GM23338 (cell line): Measurements from ENCODE around the gene RCAN1. TPM values are rescaled to one million over a fixed set of nuclear protein-coding genes. Genes with fewer than 3 reads are reported as not detected.

ENCODE experiments used
- ATAC-seq: fragments of 200-7000 bp; cut with Tn5 transposase; 3 replicates; pipeline ENCODE4 v1.9.1; 2020
- DNase-seq: peaks from one replicate; pipeline ENCODE4 v3.0.0-alpha.2; 2015; ENCODE audit warnings: low spot score
- H2AFZ ChIP-seq: fragments of 200-600 bp; sonication (generic); 2 replicates; pipeline ENCODE4 v1.8.0; 2016; ENCODE audit warnings: antibody characterized with exemption, mild to moderate bottlenecking, moderate library complexity
- H3F3A ChIP-seq: fragments of 200-600 bp; sonication (generic); replicated peaks from 2 replicates; pipeline ENCODE4 v1.8.0; 2017; ENCODE audit warnings: antibody characterized with exemption, mixed run types, low read depth
- H3K27ac ChIP-seq: fragments of 200-600 bp; sonication (generic); 2 replicates; pipeline ENCODE4 v1.6.1; 2016; ENCODE audit warnings: low read depth
- H3K27me3 ChIP-seq: fragments of 200-600 bp; sonication (generic); 2 replicates; pipeline ENCODE4 v1.8.0; 2016; ENCODE audit warnings: mild to moderate bottlenecking, mixed run types, moderate library complexity; ENCODE audit not compliant: insufficient read depth
- H3K36me3 ChIP-seq: fragments of 200-600 bp; sonication (generic); 2 replicates; pipeline ENCODE4 v1.8.0; 2016; ENCODE audit warnings: mild to moderate bottlenecking; ENCODE audit not compliant: insufficient read depth
- H3K4me1 ChIP-seq: fragments of 200-600 bp; sonication (generic); 2 replicates; pipeline ENCODE4 v1.8.0; 2016; ENCODE audit warnings: mild to moderate bottlenecking, moderate library complexity; ENCODE audit not compliant: insufficient read depth
- H3K4me2 ChIP-seq: fragments of 200-600 bp; sonication (generic); 2 replicates; pipeline ENCODE4 v1.7.1; 2017; ENCODE audit warnings: mixed run types
- H3K4me3 ChIP-seq: fragments of 200-600 bp; sonication (generic); 2 replicates; pipeline ENCODE4 v1.6.1; 2016; ENCODE audit warnings: mixed run types
- H3K79me2 ChIP-seq: fragments of 200-600 bp; sonication (generic); replicated peaks from 2 replicates; pipeline ENCODE4 v1.8.0; 2017; ENCODE audit warnings: mild to moderate bottlenecking; ENCODE audit not compliant: insufficient read depth
- H3K9me2 ChIP-seq: fragments of 200-600 bp; sonication (generic); 2 replicates; pipeline ENCODE4 v1.8.0; 2017; ENCODE audit not compliant: insufficient read depth
- H4K20me1 ChIP-seq: fragments of 200-600 bp; sonication (generic); replicated peaks from 2 replicates; pipeline ENCODE4 v1.8.0; 2017; ENCODE audit warnings: mild to moderate bottlenecking; ENCODE audit not compliant: insufficient read depth
- H3K27ac Mint-ChIP-seq: 2 replicates; pipeline ENCODE4 v1.8.0; 2020; ENCODE audit warnings: inconsistent platforms, mild to moderate bottlenecking, moderate library complexity, mixed read lengths
- H3K27me3 Mint-ChIP-seq: 3 replicates; pipeline ENCODE4 v1.8.0; 2022; ENCODE audit warnings: low read depth, mild to moderate bottlenecking, moderate library complexity, mixed read lengths, inconsistent platforms; ENCODE audit not compliant: insufficient read depth, poor library complexity
- H3K36me3 Mint-ChIP-seq: 3 replicates; pipeline ENCODE4 v1.8.0; 2021; ENCODE audit warnings: low read depth, mild to moderate bottlenecking, inconsistent platforms, moderate library complexity, mixed read lengths
- H3K4me1 Mint-ChIP-seq: 3 replicates; pipeline ENCODE4 v1.8.0; 2020; ENCODE audit warnings: mild to moderate bottlenecking, inconsistent platforms, mixed read lengths
- H3K4me3 Mint-ChIP-seq: 3 replicates; pipeline ENCODE4 v1.8.0; 2021; ENCODE audit warnings: moderate library complexity, mild to moderate bottlenecking, inconsistent platforms, mixed read lengths
- H3K9me3 Mint-ChIP-seq: 3 replicates; pipeline ENCODE4 v1.8.0; 2020; ENCODE audit warnings: moderate library complexity, mild to moderate bottlenecking, inconsistent platforms, mixed read lengths
- CREB1 ChIP-seq: fragments of 250-450 bp; sonication (Bioruptor Pico); IDR thresholded peaks from 2 replicates; pipeline ENCODE4 v1.5.0; 2020; ENCODE audit warnings: low read depth, mild to moderate bottlenecking, moderate library complexity
- EZH2 ChIP-seq: fragments of 200-600 bp; sonication (generic); IDR thresholded peaks from one replicate; pipeline ENCODE4 v1.8.0; 2017; ENCODE audit warnings: antibody characterized with exemption, mild to moderate bottlenecking, low read depth; ENCODE audit not compliant: unreplicated experiment
- EZH2phosphoT487 ChIP-seq: fragments of 200-600 bp; sonication (generic); IDR thresholded peaks from one replicate; pipeline ENCODE4 v1.8.1; 2018; ENCODE audit warnings: antibody characterized with exemption; ENCODE audit not compliant: unreplicated experiment
- JUNB ChIP-seq: IDR thresholded peaks from one replicate; pipeline ENCODE4 v1.6.1; 2016; ENCODE audit warnings: antibody characterized with exemption; ENCODE audit not compliant: unreplicated experiment
- POLR2AphosphoS5 ChIP-seq: IDR thresholded peaks from 2 replicates; pipeline ENCODE4 v1.6.1; 2016; ENCODE audit warnings: antibody characterized with exemption, low read depth
- STAT1 ChIP-seq: IDR thresholded peaks from one replicate; pipeline ENCODE4 v1.6.1; 2016; ENCODE audit warnings: antibody characterized with exemption; ENCODE audit not compliant: unreplicated experiment
- ZNF114 ChIP-seq: fragments of 250-450 bp; sonication (Bioruptor Pico); IDR thresholded peaks from 2 replicates; pipeline ENCODE4 v1.5.0; 2020; ENCODE audit warnings: mild to moderate bottlenecking, moderate library complexity
- ZNF331 ChIP-seq: fragments of 250-450 bp; sonication (Bioruptor Pico); IDR thresholded peaks from 2 replicates; pipeline ENCODE4 v1.5.0; 2020; ENCODE audit warnings: low read depth, mild to moderate bottlenecking, moderate library complexity
- polyA plus RNA-seq: library from polyadenylated mRNA; unstranded; fragments of >200 nt; fragmentation: Nextera tagmentation; extraction: Ambion mirVana; gene quantifications from 2 replicates; pipeline ENCODE4 v1.2.1, GENCODE V29; 2016
- total RNA-seq: library from RNA; depleted of rRNA; stranded (reverse); fragments of >200 nt; shearing (Covaris generic); gene quantifications from 2 replicates; pipeline ENCODE4 v1.2.3, GENCODE V29; 2014
- TF ChIP-seq, protein P1 (sequence below): fragments of 250-450 bp; sonication (Bioruptor Pico); IDR thresholded peaks from 2 replicates; pipeline ENCODE4 v1.5.0; 2020; ENCODE audit warnings: mild to moderate bottlenecking, moderate library complexity
- TF ChIP-seq, protein P2 (sequence below): IDR thresholded peaks from one replicate; pipeline ENCODE4 v1.6.1; 2018; ENCODE audit warnings: antibody characterized with exemption; ENCODE audit not compliant: unreplicated experiment
- TF ChIP-seq, protein P3 (sequence below): IDR thresholded peaks from 2 replicates; pipeline ENCODE4 v1.6.1; 2016; ENCODE audit warnings: antibody characterized with exemption

RCAN1 gene
- total and polyA plus RNA-seq, 2 experiments from 2014 or later = 3.7 to 5.2 TPM

DNA sequence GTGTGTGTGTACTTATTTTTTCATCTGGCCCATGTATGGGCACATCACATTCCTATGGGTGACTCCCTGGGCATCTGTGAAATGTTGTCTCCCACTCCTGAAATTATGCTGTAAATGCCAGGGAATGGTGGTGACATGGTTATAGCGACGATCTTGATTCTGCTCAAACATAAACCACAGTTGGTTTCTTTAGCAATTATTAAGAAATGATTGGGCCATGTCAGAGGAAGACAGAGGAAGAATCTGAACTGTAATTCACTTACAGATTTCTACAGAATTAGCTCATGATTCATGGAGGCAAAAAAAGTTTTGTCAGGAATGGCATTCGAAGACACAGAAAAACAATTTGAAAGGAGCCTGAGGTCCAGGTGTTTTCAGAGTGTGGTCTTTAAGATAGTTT is 77.1 kb downstream of the RCAN1 start:
- no peaks in the 10 kb centered on the region for H3K36me3 Mint-ChIP-seq
- H3K79me2 ChIP-seq = no peaks in the 10 kb centered on the region
- TF ChIP-seq POLR2AphosphoS5 (no peak), ZNF114 (CRISPR knock-in tag) (no peak), EZH2 (no peak), JUNB (no peak), CREB1 (CRISPR knock-in tag) (no peak), STAT1 (no peak), EZH2phosphoT487 (no peak), ZNF331 (CRISPR knock-in tag) (no peak)
- TF ChIP-seq, protein P1, sequence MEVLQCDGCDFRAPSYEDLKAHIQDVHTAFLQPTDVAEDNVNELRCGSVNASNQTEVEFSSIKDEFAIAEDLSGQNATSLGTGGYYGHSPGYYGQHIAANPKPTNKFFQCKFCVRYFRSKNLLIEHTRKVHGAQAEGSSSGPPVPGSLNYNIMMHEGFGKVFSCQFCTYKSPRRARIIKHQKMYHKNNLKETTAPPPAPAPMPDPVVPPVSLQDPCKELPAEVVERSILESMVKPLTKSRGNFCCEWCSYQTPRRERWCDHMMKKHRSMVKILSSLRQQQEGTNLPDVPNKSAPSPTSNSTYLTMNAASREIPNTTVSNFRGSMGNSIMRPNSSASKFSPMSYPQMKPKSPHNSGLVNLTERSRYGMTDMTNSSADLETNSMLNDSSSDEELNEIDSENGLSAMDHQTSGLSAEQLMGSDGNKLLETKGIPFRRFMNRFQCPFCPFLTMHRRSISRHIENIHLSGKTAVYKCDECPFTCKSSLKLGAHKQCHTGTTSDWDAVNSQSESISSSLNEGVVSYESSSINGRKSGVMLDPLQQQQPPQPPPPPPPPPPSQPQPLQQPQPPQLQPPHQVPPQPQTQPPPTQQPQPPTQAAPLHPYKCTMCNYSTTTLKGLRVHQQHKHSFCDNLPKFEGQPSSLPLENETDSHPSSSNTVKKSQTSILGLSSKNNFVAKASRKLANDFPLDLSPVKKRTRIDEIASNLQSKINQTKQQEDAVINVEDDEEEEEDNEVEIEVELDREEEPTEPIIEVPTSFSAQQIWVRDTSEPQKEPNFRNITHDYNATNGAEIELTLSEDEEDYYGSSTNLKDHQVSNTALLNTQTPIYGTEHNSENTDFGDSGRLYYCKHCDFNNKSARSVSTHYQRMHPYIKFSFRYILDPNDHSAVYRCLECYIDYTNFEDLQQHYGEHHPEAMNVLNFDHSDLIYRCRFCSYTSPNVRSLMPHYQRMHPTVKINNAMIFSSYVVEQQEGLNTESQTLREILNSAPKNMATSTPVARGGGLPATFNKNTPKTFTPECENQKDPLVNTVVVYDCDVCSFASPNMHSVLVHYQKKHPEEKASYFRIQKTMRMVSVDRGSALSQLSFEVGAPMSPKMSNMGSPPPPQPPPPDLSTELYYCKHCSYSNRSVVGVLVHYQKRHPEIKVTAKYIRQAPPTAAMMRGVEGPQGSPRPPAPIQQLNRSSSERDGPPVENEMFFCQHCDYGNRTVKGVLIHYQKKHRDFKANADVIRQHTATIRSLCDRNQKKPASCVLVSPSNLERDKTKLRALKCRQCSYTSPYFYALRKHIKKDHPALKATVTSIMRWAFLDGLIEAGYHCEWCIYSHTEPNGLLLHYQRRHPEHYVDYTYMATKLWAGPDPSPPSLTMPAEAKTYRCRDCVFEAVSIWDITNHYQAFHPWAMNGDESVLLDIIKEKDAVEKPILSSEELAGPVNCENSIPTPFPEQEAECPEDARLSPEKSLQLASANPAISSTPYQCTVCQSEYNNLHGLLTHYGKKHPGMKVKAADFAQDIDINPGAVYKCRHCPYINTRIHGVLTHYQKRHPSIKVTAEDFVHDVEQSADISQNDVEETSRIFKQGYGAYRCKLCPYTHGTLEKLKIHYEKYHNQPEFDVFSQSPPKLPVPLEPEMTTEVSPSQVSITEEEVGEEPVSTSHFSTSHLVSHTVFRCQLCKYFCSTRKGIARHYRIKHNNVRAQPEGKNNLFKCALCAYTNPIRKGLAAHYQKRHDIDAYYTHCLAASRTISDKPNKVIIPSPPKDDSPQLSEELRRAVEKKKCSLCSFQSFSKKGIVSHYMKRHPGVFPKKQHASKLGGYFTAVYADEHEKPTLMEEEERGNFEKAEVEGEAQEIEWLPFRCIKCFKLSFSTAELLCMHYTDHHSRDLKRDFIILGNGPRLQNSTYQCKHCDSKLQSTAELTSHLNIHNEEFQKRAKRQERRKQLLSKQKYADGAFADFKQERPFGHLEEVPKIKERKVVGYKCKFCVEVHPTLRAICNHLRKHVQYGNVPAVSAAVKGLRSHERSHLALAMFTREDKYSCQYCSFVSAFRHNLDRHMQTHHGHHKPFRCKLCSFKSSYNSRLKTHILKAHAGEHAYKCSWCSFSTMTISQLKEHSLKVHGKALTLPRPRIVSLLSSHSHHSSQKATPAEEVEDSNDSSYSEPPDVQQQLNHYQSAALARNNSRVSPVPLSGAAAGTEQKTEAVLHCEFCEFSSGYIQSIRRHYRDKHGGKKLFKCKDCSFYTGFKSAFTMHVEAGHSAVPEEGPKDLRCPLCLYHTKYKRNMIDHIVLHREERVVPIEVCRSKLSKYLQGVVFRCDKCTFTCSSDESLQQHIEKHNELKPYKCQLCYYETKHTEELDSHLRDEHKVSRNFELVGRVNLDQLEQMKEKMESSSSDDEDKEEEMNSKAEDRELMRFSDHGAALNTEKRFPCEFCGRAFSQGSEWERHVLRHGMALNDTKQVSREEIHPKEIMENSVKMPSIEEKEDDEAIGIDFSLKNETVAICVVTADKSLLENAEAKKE (CRISPR knock-in tag) = no peak
- TF ChIP-seq, protein P2, sequence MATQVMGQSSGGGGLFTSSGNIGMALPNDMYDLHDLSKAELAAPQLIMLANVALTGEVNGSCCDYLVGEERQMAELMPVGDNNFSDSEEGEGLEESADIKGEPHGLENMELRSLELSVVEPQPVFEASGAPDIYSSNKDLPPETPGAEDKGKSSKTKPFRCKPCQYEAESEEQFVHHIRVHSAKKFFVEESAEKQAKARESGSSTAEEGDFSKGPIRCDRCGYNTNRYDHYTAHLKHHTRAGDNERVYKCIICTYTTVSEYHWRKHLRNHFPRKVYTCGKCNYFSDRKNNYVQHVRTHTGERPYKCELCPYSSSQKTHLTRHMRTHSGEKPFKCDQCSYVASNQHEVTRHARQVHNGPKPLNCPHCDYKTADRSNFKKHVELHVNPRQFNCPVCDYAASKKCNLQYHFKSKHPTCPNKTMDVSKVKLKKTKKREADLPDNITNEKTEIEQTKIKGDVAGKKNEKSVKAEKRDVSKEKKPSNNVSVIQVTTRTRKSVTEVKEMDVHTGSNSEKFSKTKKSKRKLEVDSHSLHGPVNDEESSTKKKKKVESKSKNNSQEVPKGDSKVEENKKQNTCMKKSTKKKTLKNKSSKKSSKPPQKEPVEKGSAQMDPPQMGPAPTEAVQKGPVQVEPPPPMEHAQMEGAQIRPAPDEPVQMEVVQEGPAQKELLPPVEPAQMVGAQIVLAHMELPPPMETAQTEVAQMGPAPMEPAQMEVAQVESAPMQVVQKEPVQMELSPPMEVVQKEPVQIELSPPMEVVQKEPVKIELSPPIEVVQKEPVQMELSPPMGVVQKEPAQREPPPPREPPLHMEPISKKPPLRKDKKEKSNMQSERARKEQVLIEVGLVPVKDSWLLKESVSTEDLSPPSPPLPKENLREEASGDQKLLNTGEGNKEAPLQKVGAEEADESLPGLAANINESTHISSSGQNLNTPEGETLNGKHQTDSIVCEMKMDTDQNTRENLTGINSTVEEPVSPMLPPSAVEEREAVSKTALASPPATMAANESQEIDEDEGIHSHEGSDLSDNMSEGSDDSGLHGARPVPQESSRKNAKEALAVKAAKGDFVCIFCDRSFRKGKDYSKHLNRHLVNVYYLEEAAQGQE = no peak
- TF ChIP-seq, protein P3, sequence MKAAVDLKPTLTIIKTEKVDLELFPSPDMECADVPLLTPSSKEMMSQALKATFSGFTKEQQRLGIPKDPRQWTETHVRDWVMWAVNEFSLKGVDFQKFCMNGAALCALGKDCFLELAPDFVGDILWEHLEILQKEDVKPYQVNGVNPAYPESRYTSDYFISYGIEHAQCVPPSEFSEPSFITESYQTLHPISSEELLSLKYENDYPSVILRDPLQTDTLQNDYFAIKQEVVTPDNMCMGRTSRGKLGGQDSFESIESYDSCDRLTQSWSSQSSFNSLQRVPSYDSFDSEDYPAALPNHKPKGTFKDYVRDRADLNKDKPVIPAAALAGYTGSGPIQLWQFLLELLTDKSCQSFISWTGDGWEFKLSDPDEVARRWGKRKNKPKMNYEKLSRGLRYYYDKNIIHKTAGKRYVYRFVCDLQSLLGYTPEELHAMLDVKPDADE = no peak
- no peaks in the 10 kb centered on the region for H3F3A ChIP-seq
- no peak overlapping the region for H3K4me3 ChIP-seq
- H3K9me2 ChIP-seq = no peaks in the 10 kb centered on the region
- no peaks in the 10 kb centered on the region for H3K27me3 ChIP-seq
- H3K27ac Mint-ChIP-seq = no peak overlapping the region
- ATAC-seq (no peak), DNase-seq (no peak)
- H3K4me3 Mint-ChIP-seq = no peak overlapping the region
- H3K4me1 Mint-ChIP-seq = peaks cover 2% of the 10 kb centered on the region; the same call in 2 of the 3 replicates
- H3K4me1 ChIP-seq = no peaks in the 10 kb centered on the region
- H3K27me3 Mint-ChIP-seq = peaks cover 2% of the 10 kb centered on the region
- H3K27ac ChIP-seq = no peak overlapping the region
- H3K9me3 Mint-ChIP-seq = no peaks in the 10 kb centered on the region; the same call in 2 of the 3 replicates
- no peaks in the 10 kb centered on the region for H3K36me3 ChIP-seq
- H4K20me1 ChIP-seq = no peaks in the 10 kb centered on the region
- no peak overlapping the region for H2AFZ ChIP-seq
- H3K4me2 ChIP-seq = no peak overlapping the region
